SK-N-SH treated with all-trans-retinoic acid at 6 μM for 48 hours (cell line): ENCODE results near the gene HESX1.

ENCODE experiments used
- ATAC-seq: fragments of 200-7000 bp; cut with Tn5 transposase; 3 replicates; pipeline ENCODE4 v1.9.1; 2020; ENCODE audit warnings: mild to moderate bottlenecking, moderate library complexity
- ARNTL ChIP-seq: fragments of 450-650 bp; formaldehyde crosslinking; IDR thresholded peaks from 2 replicates; pipeline ENCODE4 v1.5.0; 2020; ENCODE audit warnings: low read depth, mild to moderate bottlenecking, moderate library complexity, borderline replicate concordance
- BACH2 ChIP-seq: fragments of 250-450 bp; sonication (Bioruptor Pico); IDR thresholded peaks from 2 replicates; pipeline ENCODE4 v1.9.0; 2021; ENCODE audit warnings: mild to moderate bottlenecking, borderline replicate concordance
- CSDC2 ChIP-seq: fragments of 250-450 bp; sonication (Bioruptor Pico); IDR thresholded peaks from 2 replicates; pipeline ENCODE4 v1.5.0; 2020; ENCODE audit warnings: mild to moderate bottlenecking, moderate library complexity
- ESRRG ChIP-seq: fragments of 250-450 bp; sonication (Bioruptor Pico); IDR thresholded peaks from 2 replicates; pipeline ENCODE4 v1.6.1; 2021; ENCODE audit warnings: mild to moderate bottlenecking
- GLIS3 ChIP-seq: fragments of 250-450 bp; sonication (Bioruptor Pico); IDR thresholded peaks from 2 replicates; pipeline ENCODE4 v1.5.0; 2020; ENCODE audit warnings: mild to moderate bottlenecking, moderate library complexity
- ISL1 ChIP-seq: fragments of 250-450 bp; sonication (Bioruptor Pico); IDR thresholded peaks from 2 replicates; pipeline ENCODE4 v2.1.2; 2022; ENCODE audit warnings: mild to moderate bottlenecking, moderate library complexity
- OSR1 ChIP-seq: fragments of 250-450 bp; sonication (Bioruptor Pico); IDR thresholded peaks from 2 replicates; pipeline ENCODE4 v1.8.0; 2022; ENCODE audit warnings: moderate library complexity, mild to moderate bottlenecking, inconsistent platforms
- RARB ChIP-seq: fragments of 250-450 bp; sonication (Bioruptor Pico); IDR thresholded peaks from 2 replicates; pipeline ENCODE4 v1.8.0; 2021; ENCODE audit warnings: mild to moderate bottlenecking, moderate library complexity
- SNAI2 ChIP-seq: fragments of 250-450 bp; sonication (Bioruptor Pico); IDR thresholded peaks from 2 replicates; pipeline ENCODE4 v1.5.0; 2020; ENCODE audit warnings: mild to moderate bottlenecking, moderate library complexity
- TCF4 ChIP-seq: fragments of 250-450 bp; sonication (Bioruptor Pico); IDR thresholded peaks from 2 replicates; pipeline ENCODE4 v1.8.0; 2021; ENCODE audit warnings: mild to moderate bottlenecking, moderate library complexity, borderline replicate concordance
- TOX ChIP-seq: fragments of 250-450 bp; sonication (Bioruptor Pico); IDR thresholded peaks from 2 replicates; pipeline ENCODE4 v1.8.0; 2021; ENCODE audit warnings: mild to moderate bottlenecking, moderate library complexity, borderline replicate concordance
- ZC3H10 ChIP-seq: fragments of 250-450 bp; sonication (Bioruptor Pico); IDR thresholded peaks from 2 replicates; pipeline ENCODE4 v1.5.1; 2021; ENCODE audit warnings: mild to moderate bottlenecking, moderate library complexity
- ZFP30 ChIP-seq: fragments of 450-650 bp; formaldehyde crosslinking; IDR thresholded peaks from 2 replicates; pipeline ENCODE4 v1.5.0; 2022; ENCODE audit warnings: mild to moderate bottlenecking, moderate library complexity
- ZNF70 ChIP-seq: fragments of 450-650 bp; formaldehyde crosslinking; IDR thresholded peaks from 2 replicates; pipeline ENCODE4 v1.5.0; 2020; ENCODE audit warnings: mild to moderate bottlenecking, moderate library complexity
- ZNF8 ChIP-seq: fragments of 450-650 bp; formaldehyde crosslinking; IDR thresholded peaks from 2 replicates; pipeline ENCODE4 v1.5.0; 2020; ENCODE audit warnings: mild to moderate bottlenecking, moderate library complexity
- TF ChIP-seq, protein P1 (sequence below): fragments of 250-450 bp; sonication (Bioruptor Pico); IDR thresholded peaks from 2 replicates; pipeline ENCODE4 v1.8.0; 2021; ENCODE audit warnings: low read depth, mild to moderate bottlenecking, moderate library complexity, borderline replicate concordance
- TF ChIP-seq, protein P2 (sequence below): fragments of 250-450 bp; sonication (Bioruptor Pico); IDR thresholded peaks from 2 replicates; pipeline ENCODE4 v1.5.1; 2021; ENCODE audit warnings: mild to moderate bottlenecking, moderate library complexity
- TF ChIP-seq, protein P3 (sequence below): fragments of 250-450 bp; sonication (Bioruptor Pico); IDR thresholded peaks from 2 replicates; pipeline ENCODE4 v1.8.0; 2020; ENCODE audit warnings: mild to moderate bottlenecking, moderate library complexity, borderline replicate concordance
- TF ChIP-seq, protein P4 (sequence below): fragments of 250-450 bp; sonication (Bioruptor Pico); IDR thresholded peaks from 2 replicates; pipeline ENCODE4 v1.5.1; 2020; ENCODE audit warnings: low read depth, mild to moderate bottlenecking, moderate library complexity

HESX1 gene

DNA sequence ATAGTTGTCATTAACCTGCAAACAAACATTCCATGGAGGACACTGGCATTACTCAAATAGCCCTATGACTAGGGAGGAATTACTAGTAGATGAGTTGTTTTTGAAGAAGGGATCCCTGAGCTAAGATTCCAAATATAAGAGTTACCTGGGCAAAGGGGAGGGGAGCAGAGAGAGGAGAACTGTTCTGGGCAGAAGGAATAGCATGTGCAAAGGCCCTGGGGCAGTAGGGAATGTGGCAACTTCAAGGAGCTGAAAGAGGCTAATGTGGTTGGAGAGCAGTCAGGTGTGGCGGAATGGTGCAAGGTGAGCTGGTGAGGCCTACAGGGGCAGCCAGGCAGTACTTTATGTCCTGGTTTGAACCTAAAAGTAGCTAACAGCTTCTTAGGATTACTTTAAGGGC lies 28.8 kb downstream of the HESX1 start:
- TF ChIP-seq SNAI2 (CRISPR knock-in tag): no peak
- no peak for TF ChIP-seq BACH2 (CRISPR knock-in tag)
- TF ChIP-seq ARNTL (CRISPR knock-in tag): no peak
- TF ChIP-seq, protein P1, sequence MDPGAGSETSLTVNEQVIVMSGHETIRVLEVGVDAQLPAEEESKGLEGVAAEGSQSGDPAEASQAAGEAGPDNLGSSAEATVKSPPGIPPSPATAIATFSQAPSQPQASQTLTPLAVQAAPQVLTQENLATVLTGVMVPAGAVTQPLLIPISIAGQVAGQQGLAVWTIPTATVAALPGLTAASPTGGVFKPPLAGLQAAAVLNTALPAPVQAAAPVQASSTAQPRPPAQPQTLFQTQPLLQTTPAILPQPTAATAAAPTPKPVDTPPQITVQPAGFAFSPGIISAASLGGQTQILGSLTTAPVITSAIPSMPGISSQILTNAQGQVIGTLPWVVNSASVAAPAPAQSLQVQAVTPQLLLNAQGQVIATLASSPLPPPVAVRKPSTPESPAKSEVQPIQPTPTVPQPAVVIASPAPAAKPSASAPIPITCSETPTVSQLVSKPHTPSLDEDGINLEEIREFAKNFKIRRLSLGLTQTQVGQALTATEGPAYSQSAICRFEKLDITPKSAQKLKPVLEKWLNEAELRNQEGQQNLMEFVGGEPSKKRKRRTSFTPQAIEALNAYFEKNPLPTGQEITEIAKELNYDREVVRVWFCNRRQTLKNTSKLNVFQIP (CRISPR knock-in tag): no peak
- TF ChIP-seq, protein P2, sequence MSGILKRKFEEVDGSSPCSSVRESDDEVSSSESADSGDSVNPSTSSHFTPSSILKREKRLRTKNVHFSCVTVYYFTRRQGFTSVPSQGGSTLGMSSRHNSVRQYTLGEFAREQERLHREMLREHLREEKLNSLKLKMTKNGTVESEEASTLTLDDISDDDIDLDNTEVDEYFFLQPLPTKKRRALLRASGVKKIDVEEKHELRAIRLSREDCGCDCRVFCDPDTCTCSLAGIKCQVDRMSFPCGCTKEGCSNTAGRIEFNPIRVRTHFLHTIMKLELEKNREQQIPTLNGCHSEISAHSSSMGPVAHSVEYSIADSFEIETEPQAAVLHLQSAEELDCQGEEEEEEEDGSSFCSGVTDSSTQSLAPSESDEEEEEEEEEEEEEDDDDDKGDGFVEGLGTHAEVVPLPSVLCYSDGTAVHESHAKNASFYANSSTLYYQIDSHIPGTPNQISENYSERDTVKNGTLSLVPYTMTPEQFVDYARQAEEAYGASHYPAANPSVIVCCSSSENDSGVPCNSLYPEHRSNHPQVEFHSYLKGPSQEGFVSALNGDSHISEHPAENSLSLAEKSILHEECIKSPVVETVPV (CRISPR knock-in tag): no peak
- TF ChIP-seq TOX (CRISPR knock-in tag): no peak
- TF ChIP-seq ZNF8 (CRISPR knock-in tag): no peak
- TF ChIP-seq, protein P3, sequence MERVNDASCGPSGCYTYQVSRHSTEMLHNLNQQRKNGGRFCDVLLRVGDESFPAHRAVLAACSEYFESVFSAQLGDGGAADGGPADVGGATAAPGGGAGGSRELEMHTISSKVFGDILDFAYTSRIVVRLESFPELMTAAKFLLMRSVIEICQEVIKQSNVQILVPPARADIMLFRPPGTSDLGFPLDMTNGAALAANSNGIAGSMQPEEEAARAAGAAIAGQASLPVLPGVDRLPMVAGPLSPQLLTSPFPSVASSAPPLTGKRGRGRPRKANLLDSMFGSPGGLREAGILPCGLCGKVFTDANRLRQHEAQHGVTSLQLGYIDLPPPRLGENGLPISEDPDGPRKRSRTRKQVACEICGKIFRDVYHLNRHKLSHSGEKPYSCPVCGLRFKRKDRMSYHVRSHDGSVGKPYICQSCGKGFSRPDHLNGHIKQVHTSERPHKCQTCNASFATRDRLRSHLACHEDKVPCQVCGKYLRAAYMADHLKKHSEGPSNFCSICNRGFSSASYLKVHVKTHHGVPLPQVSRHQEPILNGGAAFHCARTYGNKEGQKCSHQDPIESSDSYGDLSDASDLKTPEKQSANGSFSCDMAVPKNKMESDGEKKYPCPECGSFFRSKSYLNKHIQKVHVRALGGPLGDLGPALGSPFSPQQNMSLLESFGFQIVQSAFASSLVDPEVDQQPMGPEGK: no peak
- TF ChIP-seq RARB (CRISPR knock-in tag): no peak
- no peak for ATAC-seq

DNA sequence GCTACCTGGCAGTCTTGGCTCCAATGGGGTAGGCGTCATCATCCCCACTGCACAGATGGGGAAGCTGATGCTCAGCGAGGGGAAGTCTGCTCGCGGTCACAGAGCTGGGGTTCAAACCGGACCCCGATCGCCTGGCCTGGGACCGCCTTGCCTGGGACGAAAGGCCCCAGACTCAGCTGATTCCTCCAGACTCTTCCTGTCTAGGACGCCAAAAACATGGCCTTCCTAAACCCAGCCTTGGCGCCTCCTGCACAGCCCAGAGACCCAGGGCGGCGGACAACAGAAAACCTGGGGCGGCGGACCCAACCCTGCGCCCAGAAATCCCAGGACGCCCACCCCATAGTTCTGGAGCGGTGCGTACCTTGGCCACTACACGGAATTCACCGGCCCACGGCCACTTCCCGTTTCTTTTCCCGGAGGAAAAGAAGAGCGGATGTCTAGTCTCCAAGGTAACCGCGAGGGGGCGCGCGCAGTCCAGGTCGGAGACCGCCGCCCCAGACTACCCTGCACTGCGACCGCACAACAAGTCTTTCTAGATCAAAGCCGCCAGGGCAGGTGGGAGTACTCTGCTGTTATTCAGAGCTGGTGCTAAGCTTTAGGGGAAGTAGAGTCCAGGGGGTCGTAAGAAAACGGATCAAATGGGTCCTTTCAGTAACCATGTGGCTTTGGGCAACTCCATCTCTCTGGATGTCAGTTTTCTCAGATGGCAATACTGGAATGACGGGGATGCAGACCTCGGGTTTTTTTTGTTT lies 29.7 kb downstream of the HESX1 start:
- ATAC-seq: peak; percentile 92

DNA sequence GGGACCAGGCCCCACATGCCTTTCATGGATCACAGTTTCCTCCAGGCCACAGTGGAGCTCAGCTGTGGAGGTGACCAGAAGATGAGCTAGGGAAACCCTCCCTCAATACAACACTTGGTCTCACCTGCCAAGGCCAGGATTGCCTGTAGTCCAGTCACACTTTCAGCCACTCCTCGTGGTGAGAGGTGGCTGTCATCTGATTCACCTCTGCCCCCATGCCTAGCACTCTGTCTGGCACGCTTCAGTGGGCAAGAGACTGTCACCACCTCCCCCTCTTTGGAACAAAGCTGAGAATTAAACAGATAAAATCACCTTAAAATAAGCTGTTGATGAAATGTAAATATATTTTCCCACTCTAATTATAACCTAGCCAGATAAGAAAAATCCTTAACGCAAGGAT lies 30.7 kb downstream of the HESX1 start:
- TF ChIP-seq RARB (CRISPR knock-in tag) (no peak), SNAI2 (CRISPR knock-in tag) (no peak), ZNF8 (CRISPR knock-in tag) (no peak), ZFP30 (CRISPR knock-in tag) (no peak), ESRRG (CRISPR knock-in tag) (no peak), ZC3H10 (CRISPR knock-in tag) (no peak), TOX (CRISPR knock-in tag) (no peak), BACH2 (CRISPR knock-in tag) (no peak), GLIS3 (no peak)
- TF ChIP-seq, protein P3: no peak
- TF ChIP-seq, protein P2 (CRISPR knock-in tag): no peak
- TF ChIP-seq, all 23 proteins: peak for 0
- ATAC-seq: no peak

More for the DNA sequence above, 29.7 kb downstream of the HESX1 start:
- TF ChIP-seq ZNF8 (CRISPR knock-in tag) (peak; percentile 36; the same call in 1 of the 2 replicates), ISL1 (CRISPR knock-in tag) (no peak)

DNA sequence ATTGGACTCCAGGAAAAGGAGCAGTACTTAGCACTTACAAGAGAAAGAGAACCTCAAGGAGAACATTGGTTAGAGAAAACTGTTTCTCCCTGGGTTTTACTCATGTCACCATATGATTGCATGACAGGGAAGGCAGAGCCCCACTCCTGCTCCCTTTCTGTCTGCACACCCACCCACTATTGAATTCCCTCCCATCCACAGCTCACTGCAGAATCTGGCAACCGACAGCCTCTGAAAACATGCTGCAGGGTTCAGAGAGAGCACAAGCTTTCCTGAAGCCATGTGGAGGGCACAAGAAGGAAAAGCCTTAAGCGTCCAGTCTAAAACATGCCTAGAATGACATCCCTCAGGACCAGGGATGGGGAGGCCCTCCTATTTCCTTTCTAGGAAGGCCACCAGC lies 31.6 kb downstream of the HESX1 start:
- no peak for ATAC-seq
- TF ChIP-seq, protein P1 (CRISPR knock-in tag): no peak
- TF ChIP-seq ZNF8 (CRISPR knock-in tag) (no peak), SNAI2 (CRISPR knock-in tag) (no peak), CSDC2 (CRISPR knock-in tag) (no peak), TCF4 (no peak), OSR1 (CRISPR knock-in tag) (no peak), BACH2 (CRISPR knock-in tag) (no peak), ESRRG (CRISPR knock-in tag) (no peak), ISL1 (CRISPR knock-in tag) (no peak), ZNF70 (CRISPR knock-in tag) (no peak), TOX (CRISPR knock-in tag) (no peak), ZFP30 (CRISPR knock-in tag) (no peak), GLIS3 (no peak)
- TF ChIP-seq, protein P3: no peak
- TF ChIP-seq, protein P4, sequence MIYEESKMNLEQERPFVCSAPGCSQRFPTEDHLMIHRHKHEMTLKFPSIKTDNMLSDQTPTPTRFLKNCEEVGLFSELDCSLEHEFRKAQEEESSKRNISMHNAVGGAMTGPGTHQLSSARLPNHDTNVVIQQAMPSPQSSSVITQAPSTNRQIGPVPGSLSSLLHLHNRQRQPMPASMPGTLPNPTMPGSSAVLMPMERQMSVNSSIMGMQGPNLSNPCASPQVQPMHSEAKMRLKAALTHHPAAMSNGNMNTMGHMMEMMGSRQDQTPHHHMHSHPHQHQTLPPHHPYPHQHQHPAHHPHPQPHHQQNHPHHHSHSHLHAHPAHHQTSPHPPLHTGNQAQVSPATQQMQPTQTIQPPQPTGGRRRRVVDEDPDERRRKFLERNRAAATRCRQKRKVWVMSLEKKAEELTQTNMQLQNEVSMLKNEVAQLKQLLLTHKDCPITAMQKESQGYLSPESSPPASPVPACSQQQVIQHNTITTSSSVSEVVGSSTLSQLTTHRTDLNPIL (CRISPR knock-in tag): no peak
